ENCODE results near the gene MKLN1.
A peak's percentile ranks its signal among the peaks of the same experiment; 100 is the strongest.

Gene MKLN1

DNA sequence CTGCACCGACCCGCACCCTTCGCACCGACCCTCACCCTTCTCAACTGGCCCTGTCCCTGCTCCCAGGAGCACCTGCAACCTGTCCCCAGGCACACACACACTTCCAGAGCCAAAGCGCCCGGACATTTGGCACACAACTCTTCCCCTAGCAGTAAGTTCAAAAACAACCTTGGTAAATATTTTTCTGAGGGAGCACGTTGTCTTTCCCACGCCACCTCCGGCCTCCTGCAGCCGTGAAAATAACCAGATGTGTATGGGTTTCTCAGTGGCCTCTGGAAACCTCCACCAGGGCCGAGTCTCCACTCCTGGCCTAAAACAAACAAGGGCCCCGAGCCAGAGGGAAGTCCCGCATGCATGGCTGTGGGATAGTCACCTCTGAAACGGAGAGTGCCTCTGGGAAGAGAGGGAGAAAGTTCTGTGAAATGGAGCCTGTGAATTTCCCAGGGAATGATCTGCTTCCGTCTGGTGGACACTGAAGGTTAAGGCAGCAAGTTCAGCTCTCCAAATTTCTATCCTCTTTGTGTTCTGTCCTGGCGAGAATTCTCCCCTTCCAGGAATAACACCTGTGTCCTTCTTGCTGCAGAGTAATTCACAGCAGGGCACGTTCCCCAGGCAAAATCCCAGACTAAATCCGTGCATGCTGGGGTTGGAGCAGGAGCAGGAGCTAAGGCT, 213.0 kb downstream of the MKLN1 start:
- TF ChIP-seq, protein P1, sequence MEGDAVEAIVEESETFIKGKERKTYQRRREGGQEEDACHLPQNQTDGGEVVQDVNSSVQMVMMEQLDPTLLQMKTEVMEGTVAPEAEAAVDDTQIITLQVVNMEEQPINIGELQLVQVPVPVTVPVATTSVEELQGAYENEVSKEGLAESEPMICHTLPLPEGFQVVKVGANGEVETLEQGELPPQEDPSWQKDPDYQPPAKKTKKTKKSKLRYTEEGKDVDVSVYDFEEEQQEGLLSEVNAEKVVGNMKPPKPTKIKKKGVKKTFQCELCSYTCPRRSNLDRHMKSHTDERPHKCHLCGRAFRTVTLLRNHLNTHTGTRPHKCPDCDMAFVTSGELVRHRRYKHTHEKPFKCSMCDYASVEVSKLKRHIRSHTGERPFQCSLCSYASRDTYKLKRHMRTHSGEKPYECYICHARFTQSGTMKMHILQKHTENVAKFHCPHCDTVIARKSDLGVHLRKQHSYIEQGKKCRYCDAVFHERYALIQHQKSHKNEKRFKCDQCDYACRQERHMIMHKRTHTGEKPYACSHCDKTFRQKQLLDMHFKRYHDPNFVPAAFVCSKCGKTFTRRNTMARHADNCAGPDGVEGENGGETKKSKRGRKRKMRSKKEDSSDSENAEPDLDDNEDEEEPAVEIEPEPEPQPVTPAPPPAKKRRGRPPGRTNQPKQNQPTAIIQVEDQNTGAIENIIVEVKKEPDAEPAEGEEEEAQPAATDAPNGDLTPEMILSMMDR (IDR thresholded peaks at IDR 0.05; ENCODE audit: low read depth, low read length, missing control alignments), result peak; percentile 44
- in situ Hi-C loops (cut with HindIII; ENCODE audit: low pct_ligation_motif_present, low sequenced_read_pairs), result no loop called here
- H3K36me3 ChIP-seq (replicated peaks), result no peaks in the 10 kb centered on the region
- no peak for DNase-seq
- H3K27me3 ChIP-seq (replicated peaks), result no peaks in the 10 kb centered on the region
- H3K4me3 ChIP-seq (ENCODE audit: low read depth, low read length), result no peak overlapping the region
- H3K27ac ChIP-seq, result no peak overlapping the region

DNA sequence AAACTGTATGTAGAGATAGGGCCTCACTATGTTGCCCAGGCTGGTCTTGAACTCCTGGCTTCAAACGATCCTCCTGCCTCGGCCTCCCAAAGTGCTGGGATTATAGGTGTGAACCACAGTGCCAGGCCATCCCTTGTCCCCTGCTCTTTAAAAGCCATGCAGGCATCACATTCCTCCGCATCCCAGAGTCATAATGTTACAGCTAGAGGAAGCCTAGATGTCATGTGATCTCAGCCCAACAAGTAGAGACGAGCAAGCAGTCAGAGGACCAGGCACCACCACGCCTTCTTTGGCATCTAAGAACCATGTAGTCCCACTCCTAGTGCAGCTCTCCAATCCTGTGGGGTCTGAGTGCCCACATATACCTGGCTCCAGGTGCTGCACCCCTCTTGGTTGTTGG, 215.6 kb downstream of the MKLN1 start:
- H3K27ac ChIP-seq, result no peak overlapping the region
- H3K27me3 ChIP-seq (replicated peaks), result no peaks in the 10 kb centered on the region
- in situ Hi-C loops (cut with HindIII; ENCODE audit: low pct_ligation_motif_present, low sequenced_read_pairs), result no loop called here
- no peak overlapping the region for H3K4me3 ChIP-seq (ENCODE audit: low read depth, low read length)
- TF ChIP-seq, protein P1 (IDR thresholded peaks at IDR 0.05; ENCODE audit: low read depth, low read length, missing control alignments), result no peak
- no peak for DNase-seq
- H3K36me3 ChIP-seq (replicated peaks), result no peaks in the 10 kb centered on the region

DNA sequence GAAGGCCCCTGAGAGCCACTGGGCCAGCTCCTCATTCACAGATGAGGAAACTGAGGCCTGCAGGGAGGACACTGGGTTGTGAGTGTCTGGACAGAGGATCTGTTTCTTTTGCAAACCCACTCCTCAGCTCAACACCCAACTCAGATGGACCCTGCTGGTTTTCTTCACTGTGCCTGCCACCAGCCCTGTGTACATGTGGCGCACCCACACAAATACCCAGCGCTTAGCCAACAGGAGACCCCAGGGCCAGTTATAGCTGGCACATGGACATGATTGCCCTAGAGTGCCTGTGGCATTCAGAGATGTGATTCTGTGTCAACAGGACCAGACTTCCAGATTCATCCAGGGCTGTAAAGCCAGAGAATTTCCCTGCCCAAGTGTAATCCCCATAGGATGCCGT, 216.3 kb downstream of the MKLN1 start:
- Histone ChIP-seq H3K4me3 (ENCODE audit: low read depth, low read length) (no peak overlapping the region), H3K36me3 (replicated peaks) (no peaks in the 10 kb centered on the region), H3K27me3 (replicated peaks) (no peaks in the 10 kb centered on the region), H3K27ac (no peak overlapping the region)
- TF ChIP-seq, protein P1 (IDR thresholded peaks at IDR 0.05; ENCODE audit: low read depth, low read length, missing control alignments), result no peak
- in situ Hi-C loops (cut with HindIII; ENCODE audit: low pct_ligation_motif_present, low sequenced_read_pairs), result no loop called here
- no peak for DNase-seq

DNA sequence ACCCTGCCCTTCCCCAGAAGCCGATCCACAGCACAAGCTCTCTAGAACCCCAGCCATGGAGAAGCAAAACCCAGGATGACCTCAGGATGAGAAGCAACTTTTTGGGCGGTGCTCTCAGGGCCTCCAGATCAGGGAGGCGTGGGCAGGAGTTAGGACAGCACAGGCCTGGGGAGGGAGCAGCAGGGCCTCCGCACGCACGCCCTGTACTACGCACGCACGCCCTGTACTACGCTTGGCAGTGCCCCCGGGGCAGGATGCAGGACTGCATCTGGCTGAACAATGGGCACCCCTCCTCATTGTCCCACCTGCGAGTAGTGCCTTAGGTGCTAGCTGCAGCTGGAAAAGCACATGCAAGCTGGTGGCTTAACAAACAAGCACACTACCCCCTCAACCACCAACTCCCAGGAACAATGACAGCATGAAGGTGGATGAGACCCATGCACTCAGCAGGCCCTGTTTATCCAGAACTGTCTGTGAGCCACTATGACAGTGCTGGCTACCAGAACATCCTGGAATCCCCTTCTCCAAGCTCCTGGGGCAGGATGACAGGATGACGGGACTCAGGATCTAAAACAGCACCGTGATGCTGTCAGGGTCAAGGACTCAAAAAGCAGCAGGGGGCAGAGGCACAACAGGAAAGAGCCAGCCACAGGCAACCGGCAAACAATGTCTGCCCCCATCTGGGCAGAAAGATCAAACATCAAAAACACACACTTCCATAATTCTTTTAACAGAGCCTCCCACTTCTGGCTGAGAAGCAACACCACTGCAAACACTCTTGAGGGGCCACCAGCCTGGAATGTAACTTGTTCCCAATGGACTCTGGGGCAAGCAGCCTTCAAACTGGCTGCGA, 217.0 kb downstream of the MKLN1 start:
- no peaks in the 10 kb centered on the region for H3K27me3 ChIP-seq (replicated peaks)
- H3K27ac ChIP-seq, result no peak overlapping the region
- in situ Hi-C loops (cut with HindIII; ENCODE audit: low pct_ligation_motif_present, low sequenced_read_pairs), result no loop called here
- TF ChIP-seq, protein P1 (IDR thresholded peaks at IDR 0.05; ENCODE audit: low read depth, low read length, missing control alignments), result peak; percentile 61
- no peak overlapping the region for H3K4me3 ChIP-seq (ENCODE audit: low read depth, low read length)
- DNase-seq, result peak; percentile 40
- no peaks in the 10 kb centered on the region for H3K36me3 ChIP-seq (replicated peaks)

DNA sequence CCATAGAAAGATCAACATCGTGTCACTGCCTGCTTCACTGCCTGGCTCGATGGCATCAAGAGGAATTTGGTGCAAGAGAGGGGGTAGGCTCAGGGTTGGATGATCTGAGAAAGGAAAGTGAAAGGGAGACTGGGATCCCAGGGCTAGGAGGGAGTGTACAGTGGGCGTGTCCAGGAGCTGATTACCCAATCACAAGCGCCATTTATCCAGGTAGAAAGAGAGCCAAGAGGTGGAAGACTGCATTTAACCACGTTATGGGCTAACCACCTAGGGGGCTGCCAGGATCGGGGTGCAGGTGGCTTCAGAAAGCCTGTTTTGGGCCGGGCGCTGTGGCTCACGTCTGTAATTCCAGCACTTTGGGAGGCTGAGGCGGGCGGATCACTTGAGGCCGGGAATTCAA, 218.4 kb downstream of the MKLN1 start:
- in situ Hi-C loops (cut with HindIII; ENCODE audit: low pct_ligation_motif_present, low sequenced_read_pairs), result no loop called here
- TF ChIP-seq, protein P1 (IDR thresholded peaks at IDR 0.05; ENCODE audit: low read depth, low read length, missing control alignments), result no peak
- Histone ChIP-seq H3K36me3 (replicated peaks) (no peaks in the 10 kb centered on the region), H3K27ac (no peak overlapping the region), H3K27me3 (replicated peaks) (no peaks in the 10 kb centered on the region), H3K4me3 (ENCODE audit: low read depth, low read length) (no peak overlapping the region)
- DNase-seq, result no peak
